ENCODE data around the gene OSBPL2.

GRCh38 chr20:62313021-62313420 is 74.7 kb downstream of the OSBPL2 start:
- TF ChIP-seq CTCF (conservative IDR thresholded peaks at IDR 0.05; ENCODE audit: low read depth, low read length) (no peak), EZH2 (IDR thresholded peaks at IDR 0.05; ENCODE audit: borderline replicate concordance, low read depth, low read length, poor library complexity, severe bottlenecking) (no peak)
